Measurements from ENCODE around the gene ARID2.

ARID2 gene

GRCh38 chr12:45773747-45774146 is 44.2 kb downstream of the ARID2 start:
- no peak for DNase-seq

GRCh38 chr12:45774508-45775162 is 45.1 kb downstream of the ARID2 start:
- DNase-seq: no peak

- DNase-seq: no peak
Measured at GRCh38 chr12:45775465-45775864, 46.0 kb downstream of the ARID2 start.

- no peak for DNase-seq
Measured at GRCh38 chr12:45775964-45776363, 46.5 kb downstream of the ARID2 start.

GRCh38 chr12:45779936-45780335 is 50.4 kb downstream of the ARID2 start:
- no peak for DNase-seq

GRCh38 chr12:45781080-45781479 is 51.6 kb downstream of the ARID2 start:
- DNase-seq: no peak

- no peak for DNase-seq
Measured at GRCh38 chr12:45785315-45785714, 55.8 kb downstream of the ARID2 start.

- no peak for DNase-seq
Measured at GRCh38 chr12:45789025-45789424, 59.5 kb downstream of the ARID2 start.

GRCh38 chr12:45794422-45794821 is 64.9 kb downstream of the ARID2 start:
- no peak for DNase-seq

- no peak for DNase-seq
Measured at GRCh38 chr12:45801625-45802024, 72.1 kb downstream of the ARID2 start.

- no peak for DNase-seq
Measured at GRCh38 chr12:45803111-45803510, 73.6 kb downstream of the ARID2 start.

- no peak for DNase-seq
Measured at GRCh38 chr12:45816652-45817051, 87.1 kb downstream of the ARID2 start.

- no peak for DNase-seq
Measured at GRCh38 chr12:45827974-45828373, 98.5 kb downstream of the ARID2 start.

GRCh38 chr12:45828402-45828801 is 98.9 kb downstream of the ARID2 start:
- no peak for DNase-seq

GRCh38 chr12:45831590-45831989 is 102.1 kb downstream of the ARID2 start:
- no peak for DNase-seq

- no peak for DNase-seq
Measured at GRCh38 chr12:45833401-45833800, 103.9 kb downstream of the ARID2 start.

GRCh38 chr12:45834809-45835208 is 105.3 kb downstream of the ARID2 start:
- no peak for DNase-seq

- no peak for DNase-seq
Measured at GRCh38 chr12:45839917-45840316, 110.4 kb downstream of the ARID2 start.

- DNase-seq: no peak
Measured at GRCh38 chr12:45849289-45849688, 119.8 kb downstream of the ARID2 start.

- no peak for DNase-seq
Measured at GRCh38 chr12:45850302-45850701, 120.8 kb downstream of the ARID2 start.

- no peak for DNase-seq
Measured at GRCh38 chr12:45852508-45852907, 123.0 kb downstream of the ARID2 start.

GRCh38 chr12:45853550-45853949 is 124.0 kb downstream of the ARID2 start:
- DNase-seq: no peak

- DNase-seq: no peak
Measured at GRCh38 chr12:45863332-45863731, 133.8 kb downstream of the ARID2 start.

- DNase-seq: no peak
Measured at GRCh38 chr12:45866299-45866698, 136.8 kb downstream of the ARID2 start.

GRCh38 chr12:45872446-45872845 is 142.9 kb downstream of the ARID2 start:
- DNase-seq: no peak

Measured in hippocampal formation (tissue), 2 donors.